ENCODE results near the gene TRAPPC10.

DNA sequence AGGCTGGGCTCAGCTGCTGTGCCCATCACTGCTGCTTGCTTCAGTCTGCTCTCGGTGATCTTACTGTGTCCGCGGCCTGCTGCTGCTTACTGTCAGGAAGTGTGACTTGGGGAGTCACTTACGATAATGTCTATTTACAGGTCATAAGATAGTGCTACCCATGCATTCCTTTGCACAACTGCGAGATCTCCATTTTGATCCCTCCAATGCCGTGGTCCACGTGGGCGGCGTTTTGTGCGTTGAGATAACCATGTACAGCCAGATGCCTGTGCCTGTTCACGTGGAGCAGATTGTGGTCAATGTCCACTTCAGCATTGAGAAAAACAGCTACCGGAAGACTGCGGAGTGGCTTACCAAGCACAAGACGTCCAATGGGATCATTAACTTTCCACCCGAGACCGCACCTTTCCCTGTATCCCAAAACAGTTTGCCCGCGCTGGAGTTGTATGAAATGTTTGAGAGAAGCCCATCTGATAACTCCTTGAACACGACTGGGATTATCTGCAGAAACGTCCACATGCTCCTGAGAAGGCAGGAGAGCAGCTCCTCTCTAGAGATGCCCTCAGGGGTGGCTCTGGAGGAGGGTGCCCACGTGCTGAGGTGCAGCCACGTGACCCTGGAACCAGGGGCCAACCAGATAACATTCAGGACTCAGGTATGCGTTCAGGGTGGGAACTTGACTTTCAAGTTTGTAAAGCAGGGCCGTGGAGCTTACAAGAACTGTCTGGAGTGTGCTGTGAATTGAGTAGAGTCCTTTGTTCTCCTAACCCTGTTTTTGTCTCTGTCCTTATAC is 70.7 kb downstream of the TRAPPC10 start:
- TF ChIP-seq RFX5 (IDR thresholded peaks at IDR 0.05; ENCODE audit: low read depth, low read length) (no peak), TEAD2 (tag; IDR thresholded peaks at IDR 0.05) (no peak), CBFA2T2 (conservative IDR thresholded peaks at IDR 0.05) (0 out of 2 replicates have a peak, but pooled peaks have one; percentile 12), NR2C2 (CRISPR knock-in tag; IDR thresholded peaks at IDR 0.05) (no peak), NR2C2 (tag; IDR thresholded peaks at IDR 0.05) (no peak), CCNT2 (IDR thresholded peaks at IDR 0.05; ENCODE audit: borderline replicate concordance, extremely low read depth, insufficient read length, low read depth, low read length) (no peak)
- TF ChIP-seq, protein P1, sequence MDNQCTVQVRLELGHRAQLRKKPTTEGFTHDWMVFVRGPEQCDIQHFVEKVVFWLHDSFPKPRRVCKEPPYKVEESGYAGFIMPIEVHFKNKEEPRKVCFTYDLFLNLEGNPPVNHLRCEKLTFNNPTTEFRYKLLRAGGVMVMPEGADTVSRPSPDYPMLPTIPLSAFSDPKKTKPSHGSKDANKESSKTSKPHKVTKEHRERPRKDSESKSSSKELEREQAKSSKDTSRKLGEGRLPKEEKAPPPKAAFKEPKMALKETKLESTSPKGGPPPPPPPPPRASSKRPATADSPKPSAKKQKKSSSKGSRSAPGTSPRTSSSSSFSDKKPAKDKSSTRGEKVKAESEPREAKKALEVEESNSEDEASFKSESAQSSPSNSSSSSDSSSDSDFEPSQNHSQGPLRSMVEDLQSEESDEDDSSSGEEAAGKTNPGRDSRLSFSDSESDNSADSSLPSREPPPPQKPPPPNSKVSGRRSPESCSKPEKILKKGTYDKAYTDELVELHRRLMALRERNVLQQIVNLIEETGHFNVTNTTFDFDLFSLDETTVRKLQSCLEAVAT (IDR thresholded peaks at IDR 0.05), result no peak

Data from K562 (cell line).